GM19397 (cell line): ENCODE data around the gene FAM184A.

Experiments used
- ATAC-seq: cut with Tn5 transposase; IDR thresholded peaks from one replicate; pipeline ENCODE4 v1.9.1; 2021; ENCODE audit warnings: mild to moderate bottlenecking, moderate library complexity; ENCODE audit not compliant: unreplicated experiment

The FAM184A gene

GRCh38 chr6:119061215-119061614 is 17.2 kb downstream of the FAM184A start:
- no peak for ATAC-seq

GRCh38 chr6:119060255-119060907 is 18.1 kb downstream of the FAM184A start:
- ATAC-seq = no peak

GRCh38 chr6:119055069-119055468 is 23.4 kb downstream of the FAM184A start:
- ATAC-seq = no peak

- no peak for ATAC-seq
Observed at GRCh38 chr6:119052987-119053386, 25.5 kb downstream of the FAM184A start.

GRCh38 chr6:119052292-119052889 is 26.1 kb downstream of the FAM184A start:
- ATAC-seq = no peak

- no peak for ATAC-seq
Observed at GRCh38 chr6:119044255-119044654, 34.2 kb downstream of the FAM184A start.

GRCh38 chr6:119043783-119044182 is 34.7 kb downstream of the FAM184A start:
- ATAC-seq = no peak

GRCh38 chr6:119043265-119043664 is 35.2 kb downstream of the FAM184A start:
- no peak for ATAC-seq

GRCh38 chr6:119040636-119041035 is 37.8 kb downstream of the FAM184A start:
- no peak for ATAC-seq

- no peak for ATAC-seq
Observed at GRCh38 chr6:119040229-119040628, 38.2 kb downstream of the FAM184A start.

GRCh38 chr6:119037941-119038623 is 40.4 kb downstream of the FAM184A start:
- no peak for ATAC-seq

- no peak for ATAC-seq
Observed at GRCh38 chr6:119037264-119037663, 41.2 kb downstream of the FAM184A start.

- ATAC-seq = no peak
Observed at GRCh38 chr6:119036081-119036480, 42.4 kb downstream of the FAM184A start.

- no peak for ATAC-seq
Observed at GRCh38 chr6:119035459-119035858, 43.0 kb downstream of the FAM184A start.

- ATAC-seq = no peak
Observed at GRCh38 chr6:119034827-119035458, 43.5 kb downstream of the FAM184A start.

GRCh38 chr6:119032428-119032827 is 46.0 kb downstream of the FAM184A start:
- no peak for ATAC-seq

GRCh38 chr6:119030759-119031158 is 47.7 kb downstream of the FAM184A start:
- ATAC-seq = no peak

GRCh38 chr6:119028091-119028490 is 50.4 kb downstream of the FAM184A start:
- ATAC-seq = no peak

- ATAC-seq = no peak
Observed at GRCh38 chr6:119027465-119027864, 51.0 kb downstream of the FAM184A start.

- no peak for ATAC-seq
Observed at GRCh38 chr6:119026822-119027221, 51.6 kb downstream of the FAM184A start.

- ATAC-seq = no peak
Observed at GRCh38 chr6:119025793-119026192, 52.7 kb downstream of the FAM184A start.

- ATAC-seq = no peak
Observed at GRCh38 chr6:119024111-119024510, 54.4 kb downstream of the FAM184A start.
